ENCODE results near the gene MORC4.

GRCh38 chrX:106899841-106900240 lies 100.2 kb downstream of the MORC4 start:
- no peak for TF ChIP-seq CTCF (IDR thresholded peaks at IDR 0.05)
- TF ChIP-seq POLR2A (IDR thresholded peaks at IDR 0.05): no peak
